ENCODE data around the gene SLAMF7.

SLAMF7 gene

GRCh38 chr1:160747717-160748116, 8.7 kb downstream of the SLAMF7 start:
- no peak for DNase-seq (ENCODE audit: insufficient read length, low spot score)
- no peak for FAIRE-seq
- no peak for TF ChIP-seq POLR2A (IDR thresholded peaks at IDR 0.05; ENCODE audit: low read depth, low read length)

GRCh38 chr1:160748181-160748877, 9.3 kb downstream of the SLAMF7 start:
- TF ChIP-seq POLR2A (IDR thresholded peaks at IDR 0.05; ENCODE audit: low read depth, low read length) = no peak
- FAIRE-seq (peak; percentile 30), DNase-seq (ENCODE audit: insufficient read length, low spot score) (peak; percentile 62)

GRCh38 chr1:160748878-160749269, 9.8 kb downstream of the SLAMF7 start:
- FAIRE-seq = no peak

GRCh38 chr1:160750608-160751007, 11.6 kb downstream of the SLAMF7 start:
- TF ChIP-seq POLR2A (IDR thresholded peaks at IDR 0.05; ENCODE audit: low read depth, low read length) = no peak
- DNase-seq (ENCODE audit: insufficient read length, low spot score) = no peak
- no peak for FAIRE-seq

More at GRCh38 chr1:160748878-160749269, 9.8 kb downstream of the SLAMF7 start:
- no peak for DNase-seq (ENCODE audit: insufficient read length, low spot score)
- no peak for TF ChIP-seq POLR2A (IDR thresholded peaks at IDR 0.05; ENCODE audit: low read depth, low read length)

GRCh38 chr1:160752406-160752805, 13.4 kb downstream of the SLAMF7 start:
- DNase-seq (ENCODE audit: insufficient read length, low spot score) = no peak
- no peak for FAIRE-seq
- TF ChIP-seq POLR2A (IDR thresholded peaks at IDR 0.05; ENCODE audit: low read depth, low read length) = no peak

DNA sequence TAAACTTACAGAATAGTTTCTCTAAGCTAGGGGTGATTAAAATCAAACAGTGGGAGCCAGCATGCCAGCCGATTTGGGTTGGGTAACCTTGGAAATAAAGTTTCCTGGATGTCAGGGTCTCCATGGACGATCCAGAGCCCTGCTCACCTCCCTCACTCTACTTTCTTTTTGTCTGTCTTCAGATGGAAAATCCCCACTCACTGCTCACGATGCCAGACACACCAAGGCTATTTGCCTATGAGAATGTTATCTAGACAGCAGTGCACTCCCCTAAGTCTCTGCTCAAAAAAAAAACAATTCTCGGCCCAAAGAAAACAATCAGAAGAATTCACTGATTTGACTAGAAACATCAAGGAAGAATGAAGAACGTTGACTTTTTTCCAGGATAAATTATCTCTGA, 13.9 kb downstream of the SLAMF7 start:
- TF ChIP-seq POLR2A (IDR thresholded peaks at IDR 0.05; ENCODE audit: low read depth, low read length) = no peak
- FAIRE-seq (no peak), DNase-seq (ENCODE audit: insufficient read length, low spot score) (no peak)

- TF ChIP-seq POLR2A (IDR thresholded peaks at IDR 0.05; ENCODE audit: low read depth, low read length) = no peak
- no peak for DNase-seq (ENCODE audit: insufficient read length, low spot score)
- FAIRE-seq = no peak
Measured at GRCh38 chr1:160753594-160753993, 14.5 kb downstream of the SLAMF7 start.

GRCh38 chr1:160755461-160755860, 16.4 kb downstream of the SLAMF7 start:
- FAIRE-seq = no peak
- no peak for DNase-seq (ENCODE audit: insufficient read length, low spot score)
- no peak for TF ChIP-seq POLR2A (IDR thresholded peaks at IDR 0.05; ENCODE audit: low read depth, low read length)

DNA sequence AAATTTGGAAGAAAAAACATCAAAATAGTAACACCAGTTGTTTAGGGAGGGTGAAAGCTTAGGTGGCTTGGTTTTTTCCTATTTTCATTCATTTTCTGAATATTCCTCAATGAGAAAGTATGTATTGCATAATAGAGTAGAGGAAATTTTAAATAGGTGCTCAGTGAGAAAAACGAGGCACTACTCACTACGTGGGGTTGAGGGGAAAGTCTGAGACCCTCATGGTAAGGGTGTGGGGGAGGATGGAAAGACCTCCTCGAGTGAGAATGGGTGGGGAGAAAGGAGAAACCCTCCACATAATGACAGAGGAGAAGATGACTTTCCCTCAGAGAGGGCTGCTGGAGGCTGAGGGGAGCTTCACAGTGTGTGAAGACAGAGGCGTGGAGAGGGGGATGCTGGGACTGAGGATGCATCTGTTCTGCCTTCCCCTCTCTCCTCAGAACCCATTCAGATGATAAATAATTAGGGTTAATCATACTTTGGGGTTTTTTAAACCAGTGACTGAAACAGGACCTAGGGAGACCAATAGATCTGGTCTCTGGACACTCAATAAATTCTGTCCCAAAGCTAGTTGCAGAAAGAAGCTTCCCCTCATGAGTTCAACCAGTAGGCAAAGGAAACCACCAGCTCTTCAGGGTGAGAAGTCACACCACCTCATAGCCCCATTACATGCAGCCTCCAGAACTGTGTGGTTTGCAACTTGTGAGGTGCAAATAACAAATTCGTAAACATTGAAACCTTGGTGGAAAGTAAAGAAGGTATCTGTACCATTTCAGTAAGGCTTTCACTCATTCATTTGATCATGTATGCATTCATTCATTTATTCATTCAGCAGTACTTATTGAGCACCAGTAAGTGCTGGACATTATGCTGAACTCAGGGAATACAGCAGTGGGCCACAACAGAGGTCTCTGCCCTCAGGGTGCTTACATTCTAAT, 17.1 kb downstream of the SLAMF7 start:
- DNase-seq (ENCODE audit: insufficient read length, low spot score) (no peak), FAIRE-seq (no peak)
- TF ChIP-seq POLR2A (IDR thresholded peaks at IDR 0.05; ENCODE audit: low read depth, low read length) = no peak

DNA sequence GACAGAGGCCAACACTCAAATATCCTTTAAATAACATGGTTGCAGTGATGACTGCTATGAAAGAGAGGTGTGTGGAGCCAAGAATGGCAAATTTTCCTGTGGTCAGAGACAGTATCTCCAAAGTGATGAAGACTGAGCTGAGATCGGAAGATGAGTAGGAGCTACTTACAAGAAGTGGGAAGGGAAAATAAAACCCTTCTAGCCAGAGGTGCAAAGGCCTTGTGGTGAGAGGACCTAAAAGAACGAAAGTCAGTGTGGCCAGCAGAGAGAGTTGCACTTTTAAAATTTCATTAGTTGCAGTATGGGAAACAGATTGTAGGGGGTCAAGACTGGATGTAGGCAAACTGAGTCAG, 17.8 kb downstream of the SLAMF7 start:
- DNase-seq (ENCODE audit: insufficient read length, low spot score) (no peak), FAIRE-seq (no peak)
- no peak for TF ChIP-seq POLR2A (IDR thresholded peaks at IDR 0.05; ENCODE audit: low read depth, low read length)

GRCh38 chr1:160758521-160758920, 19.5 kb downstream of the SLAMF7 start:
- DNase-seq (ENCODE audit: insufficient read length, low spot score) = no peak
- TF ChIP-seq POLR2A (IDR thresholded peaks at IDR 0.05; ENCODE audit: low read depth, low read length) = no peak
- no peak for FAIRE-seq

DNA sequence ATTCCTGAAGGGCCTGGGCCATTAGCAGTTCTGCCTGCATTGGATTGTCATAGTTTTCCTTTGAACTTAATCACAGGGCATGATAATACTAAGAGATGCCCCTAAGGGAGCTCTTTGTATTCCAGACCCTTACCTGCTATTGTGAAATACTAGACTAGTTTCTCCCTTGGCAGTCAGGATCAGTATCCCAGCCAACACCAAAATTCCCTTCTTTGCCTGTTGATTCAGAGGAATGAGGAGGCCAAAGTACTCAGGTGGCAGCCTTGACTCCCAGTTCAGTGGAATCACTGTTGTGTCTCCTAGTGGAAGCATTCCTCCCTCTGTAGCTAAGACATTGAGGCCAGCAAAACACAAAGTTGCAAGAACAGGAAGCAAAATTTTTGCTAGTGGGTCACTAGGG, 20.7 kb downstream of the SLAMF7 start:
- FAIRE-seq = no peak

DNA sequence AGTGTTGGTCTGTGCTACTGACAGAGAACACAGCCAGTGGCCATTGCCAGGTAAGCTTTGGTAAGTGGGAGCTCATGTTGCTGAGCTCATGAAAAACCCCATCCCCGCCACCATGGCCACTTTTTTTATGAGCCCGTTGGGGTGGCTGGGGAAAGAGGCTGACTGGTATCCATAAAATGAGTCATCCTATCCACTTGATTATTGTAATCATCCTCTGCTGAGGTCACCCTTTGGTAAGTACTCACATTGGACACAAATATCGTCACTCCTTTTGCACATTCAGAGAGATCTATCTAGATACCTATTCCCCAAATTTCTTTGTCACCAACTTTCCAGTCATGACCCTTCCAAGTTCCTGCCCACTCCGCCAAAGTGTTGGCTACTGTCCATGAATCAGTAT, 22.0 kb downstream of the SLAMF7 start:
- no peak for FAIRE-seq
- no peak for DNase-seq (ENCODE audit: insufficient read length, low spot score)
- TF ChIP-seq POLR2A (IDR thresholded peaks at IDR 0.05; ENCODE audit: low read depth, low read length) = no peak

More for the DNA sequence above, 20.7 kb downstream of the SLAMF7 start:
- DNase-seq (ENCODE audit: insufficient read length, low spot score) = no peak
- no peak for TF ChIP-seq POLR2A (IDR thresholded peaks at IDR 0.05; ENCODE audit: low read depth, low read length)

DNA sequence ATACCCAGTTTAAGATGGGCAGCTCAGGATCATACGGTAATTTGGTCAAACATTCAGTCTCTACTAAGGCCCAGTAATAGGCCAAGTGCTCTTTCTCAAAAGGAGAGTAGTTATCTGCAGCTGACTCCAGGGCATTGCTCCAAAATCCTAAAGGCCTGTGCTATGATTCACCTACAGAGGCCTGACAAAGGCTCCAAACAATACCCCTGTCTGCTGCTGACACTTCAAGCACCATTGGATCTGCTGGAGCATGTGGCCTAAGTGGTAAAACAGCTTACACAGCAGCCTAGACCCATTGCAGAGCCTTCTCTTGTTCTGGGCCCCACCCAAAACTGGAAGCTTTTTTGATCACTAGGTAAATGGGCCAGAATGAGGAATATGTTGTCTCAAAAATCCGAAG, 22.8 kb downstream of the SLAMF7 start:
- TF ChIP-seq POLR2A (IDR thresholded peaks at IDR 0.05; ENCODE audit: low read depth, low read length) = no peak
- DNase-seq (ENCODE audit: insufficient read length, low spot score) (no peak), FAIRE-seq (no peak)

DNA sequence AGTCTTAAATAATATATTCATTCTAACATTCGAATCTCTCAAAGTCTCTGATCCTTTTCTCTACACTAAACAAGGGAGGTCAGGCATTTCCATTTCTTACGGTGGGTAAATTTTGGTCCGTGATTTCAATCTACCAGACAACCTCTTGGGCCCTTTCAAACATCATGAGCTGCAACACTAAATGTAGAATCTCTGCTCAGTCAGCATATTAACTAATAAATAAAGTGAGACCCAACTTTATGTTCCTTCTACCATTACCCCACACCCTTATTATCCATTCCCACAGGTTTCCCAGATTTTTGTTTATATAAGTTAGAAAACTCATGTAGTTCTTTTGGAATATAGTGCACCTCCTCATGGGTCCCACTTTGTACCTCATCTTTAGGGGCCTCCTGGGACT, 24.9 kb downstream of the SLAMF7 start:
- TF ChIP-seq POLR2A (IDR thresholded peaks at IDR 0.05; ENCODE audit: low read depth, low read length) = no peak
- DNase-seq (ENCODE audit: insufficient read length, low spot score) (no peak), FAIRE-seq (no peak)
